GM12878 (cell line): ENCODE measurements around the gene PRCC. TPM values are rescaled to one million over a fixed set of nuclear protein-coding genes. Genes with fewer than 3 reads are reported as not detected.
A peak's percentile ranks its signal among the peaks of the same experiment; 100 is the strongest.

ENCODE experiments used
- ATAC-seq: fragments of 200-7000 bp; cut with Tn5 transposase; 3 replicates; pipeline ENCODE4 v1.9.1; 2020; ENCODE audit warnings: mild to moderate bottlenecking, moderate library complexity
- BruUV-seq: library from RNA; stranded (reverse); fragments of 400-500 nt; replicated peaks from 2 replicates; lab custom pipeline; 2021; lab: Mats Ljungman, UMichigan
- CTCF ChIA-PET: fragments of 300-600 bp; sonication (Branson Sonifier 250); formaldehyde crosslinking; extraction: SDS; loops from one replicate; lab custom pipeline; 2021; ENCODE audit warnings: inconsistent platforms; lab: Yijun Ruan, JAX
- POLR2A ChIA-PET: fragments of 350-600 bp; formaldehyde crosslinking; extraction: SDS; loops from one replicate; lab custom pipeline; 2021; ENCODE audit warnings: inconsistent platforms; lab: Charles Lee
- RAD21 ChIA-PET: fragments of 300-600 bp; sonication (Branson Sonifier 250); formaldehyde crosslinking; loops from one replicate; lab custom pipeline; 2023; ENCODE audit warnings: antibody characterized with exemption; ENCODE audit not compliant: unreplicated experiment; lab: Charles Lee
- SMC1A ChIA-PET: fragments of 300-600 bp; sonication (Branson Sonifier 250); formaldehyde crosslinking; loops from one replicate; lab custom pipeline; 2023; ENCODE audit not compliant: unreplicated experiment, uncharacterized antibody; lab: Charles Lee
- DNase-seq: peaks from one replicate; pipeline ENCODE4 v3.0.0-alpha.2; 2011; ENCODE audit warnings: low read depth, low spot score
- FAIRE-seq: peaks from 3 replicates; lab custom pipeline; 2011; peaks lifted over from hg19 to GRCh38; lab: Jason Lieb, UNC
- H2AFZ ChIP-seq: 2 replicates; pipeline ENCODE4 v1.6.0; 2011; ENCODE audit warnings: low read depth, low read length, control low read depth; ENCODE audit not compliant: control insufficient read depth
- H3K27ac ChIP-seq: 2 replicates; pipeline ENCODE4 v1.5.1; 2011; ENCODE audit warnings: control low read depth; ENCODE audit not compliant: control insufficient read depth, insufficient read depth
- H3K27me3 ChIP-seq, 2 experiments: replicated peaks in 1 of 2; 2 replicates each; pipeline versions ENCODE4 v1.6.0 to v1.6.1; 2011; ENCODE audit warnings: low read length in 1 of 2; ENCODE audit not compliant: control insufficient read depth in 2 of 2, insufficient read depth in 2 of 2
- H3K36me3 ChIP-seq, 2 experiments: 2 replicates each; pipeline ENCODE4 v1.5.1; 2011; ENCODE audit warnings: low read length in 1 of 2; ENCODE audit not compliant: control insufficient read depth in 2 of 2, insufficient read depth in 2 of 2
- H3K4me1 ChIP-seq: 2 replicates; pipeline ENCODE4 v1.6.1; 2011; ENCODE audit warnings: mild to moderate bottlenecking, low read length, moderate library complexity, mixed read lengths; ENCODE audit not compliant: control insufficient read depth, insufficient read depth
- H3K4me2 ChIP-seq: 2 replicates; pipeline ENCODE4 v1.6.0; 2011; ENCODE audit warnings: control low read depth; ENCODE audit not compliant: control insufficient read depth, insufficient read depth
- H3K4me3 ChIP-seq: fragments of 200-600 bp; sonication (generic); 2 replicates; pipeline ENCODE4 v1.5.1; 2016
- H3K79me2 ChIP-seq: 2 replicates; pipeline ENCODE4 v1.6.0; 2011; ENCODE audit warnings: low read length; ENCODE audit not compliant: control insufficient read depth, insufficient read depth
- H3K9ac ChIP-seq: 2 replicates; pipeline ENCODE4 v1.8.0; 2011; ENCODE audit warnings: low read length, control low read depth, mixed read lengths; ENCODE audit not compliant: control insufficient read depth, insufficient read depth
- H3K9me3 ChIP-seq: replicated peaks from 3 replicates; pipeline ENCODE4 v1.5.1; 2011; ENCODE audit warnings: mild to moderate bottlenecking, low read length; ENCODE audit not compliant: control insufficient read depth, insufficient read depth
- H4K20me1 ChIP-seq: 2 replicates; pipeline ENCODE4 v1.6.0; 2011; ENCODE audit not compliant: control insufficient read depth, insufficient read depth
- BACH1 ChIP-seq: fragments of 450-650 bp; IDR thresholded peaks from 2 replicates; pipeline ENCODE4 v1.6.1; 2017; ENCODE audit warnings: mild to moderate bottlenecking, borderline replicate concordance
- CHD2 ChIP-seq: IDR thresholded peaks from 2 replicates; pipeline ENCODE4 v1.6.1; 2011; ENCODE audit warnings: low read depth, low read length, improper control_type of control experiment, borderline replicate concordance
- EED ChIP-seq: sonication (generic); IDR thresholded peaks from 2 replicates; pipeline ENCODE4 v1.6.1; 2016; ENCODE audit warnings: antibody characterized with exemption, low read depth
- FOXK2 ChIP-seq: fragments of 450-650 bp; IDR thresholded peaks from 2 replicates; pipeline ENCODE4 v1.6.1; 2017; ENCODE audit warnings: mild to moderate bottlenecking, moderate library complexity
- HCFC1 ChIP-seq: fragments of 150-350 bp; IDR thresholded peaks from 2 replicates; pipeline ENCODE4 v1.6.1; 2014; ENCODE audit warnings: low read length
- HDAC2 ChIP-seq: fragments of 200-600 bp; sonication (generic); IDR thresholded peaks from 2 replicates; pipeline ENCODE4 v1.6.1; 2017
- HDAC6 ChIP-seq: fragments of 200-600 bp; sonication (generic); IDR thresholded peaks from one replicate; pipeline ENCODE4 v1.8.0; 2017; ENCODE audit warnings: antibody characterized with exemption; ENCODE audit not compliant: unreplicated experiment
- MEF2A ChIP-seq: IDR thresholded peaks from 2 replicates; pipeline ENCODE4 v1.6.1; 2011; ENCODE audit warnings: low read depth, mild to moderate bottlenecking, low read length, moderate library complexity; ENCODE audit not compliant: insufficient read depth
- MEF2B ChIP-seq: fragments of 450-650 bp; IDR thresholded peaks from 2 replicates; pipeline ENCODE4 v1.6.1; 2018; ENCODE audit warnings: mild to moderate bottlenecking, moderate library complexity; ENCODE audit not compliant: partially characterized antibody, poor library complexity, severe bottlenecking
- MYC ChIP-seq: IDR thresholded peaks from 2 replicates; pipeline ENCODE4 v1.6.1; 2011; ENCODE audit warnings: mild to moderate bottlenecking, low read length, moderate library complexity, inconsistent platforms; ENCODE audit not compliant: insufficient read depth, insufficient replicate concordance, insufficient read length, severe bottlenecking
- NBN ChIP-seq: fragments of 450-650 bp; IDR thresholded peaks from 2 replicates; pipeline ENCODE4 v1.6.1; 2016
- RFX5 ChIP-seq: IDR thresholded peaks from 2 replicates; pipeline ENCODE4 v1.6.1; 2011; ENCODE audit warnings: low read depth, low read length, improper control_type of control experiment
- SMAD5 ChIP-seq: IDR thresholded peaks from 2 replicates; pipeline ENCODE4 v1.6.1; 2016; ENCODE audit warnings: antibody characterized with exemption, low read depth
- SPI1 ChIP-seq: IDR thresholded peaks from 2 replicates; pipeline ENCODE4 v1.6.1; 2011; ENCODE audit warnings: low read depth, mild to moderate bottlenecking, low read length, moderate library complexity, borderline replicate concordance; ENCODE audit not compliant: insufficient read depth
- TCF12 ChIP-seq: IDR thresholded peaks from 2 replicates; pipeline ENCODE4 v1.6.1; 2011; ENCODE audit warnings: low read depth, mild to moderate bottlenecking, low read length
- ZNF217 ChIP-seq: fragments of 450-650 bp; IDR thresholded peaks from 2 replicates; pipeline ENCODE4 v1.6.1; 2017; ENCODE audit warnings: antibody characterized with exemption, mild to moderate bottlenecking
- WGBS: methylation state at CpG from one replicate; pipeline ENCODE4 v1.1.6; 2016; ENCODE audit warnings: low lambda C conversion rate; ENCODE audit not compliant: insufficient replicate concordance, insufficient coverage; ENCODE audit errors: missing lambda C conversion rate; 5-methylcytosine and 5-hydroxymethylcytosine counted together
- in situ Hi-C: fragments of 300-500 bp; cut with MboI; formaldehyde crosslinking; loops from 9 replicates; pipeline ENCODE4 v1.14.3; 2018; ENCODE audit warnings: mixed read lengths
- intact Hi-C: fragments of 100-400 bp; cut with micrococcal nuclease; formaldehyde crosslinking; loops from one replicate; pipeline ENCODE4 v1.14.2; 2022; ENCODE audit not compliant: unreplicated experiment
- polyA plus RNA-seq, 11 experiments: library from polyadenylated mRNA; depleted of rRNA in 4 of 11; unstranded in 6 of 11; stranded (reverse) in 5 of 11; fragments of >200 nt; fragmentation: Nextera tagmentation in 4 of 11; fragmentation: Illumina TruSeq in 1 of 11; extraction: Ambion mirVana in 4 of 11; extraction: Trizol in 1 of 11; gene quantifications; 1 replicate in 1 of 11; 2 replicates in 10 of 11; pipeline versions ENCODE4 v1.2.1 to v1.2.3, GENCODE V29; 2011 to 2016; ENCODE audit warnings: inconsistent platforms in 2 of 11, missing spikeins in 2 of 11, low read depth in 1 of 11
- total RNA-seq, 4 experiments: library from RNA; depleted of rRNA in 3 of 4; stranded (reverse); fragments of >200 nt in 3 of 4; fragmentation: Illumina TruSeq in 1 of 4; extraction: Trizol in 1 of 4; gene quantifications; 2 replicates each; pipeline versions ENCODE4 v1.2.1 to v1.2.3, GENCODE V29; 2013 to 2021
- TF ChIP-seq, protein P1 (sequence below): fragments of 450-650 bp; IDR thresholded peaks from 2 replicates; pipeline ENCODE4 v1.6.1; 2014; ENCODE audit warnings: mild to moderate bottlenecking
- TF ChIP-seq, protein P2 (sequence below): fragments of 450-650 bp; IDR thresholded peaks from 2 replicates; pipeline ENCODE4 v1.6.1; 2017; ENCODE audit warnings: mild to moderate bottlenecking, low read depth, inconsistent platforms; ENCODE audit not compliant: poor library complexity, severe bottlenecking
- TF ChIP-seq, protein P3 (sequence below): IDR thresholded peaks from 2 replicates; pipeline ENCODE4 v1.6.1; 2011; ENCODE audit warnings: mild to moderate bottlenecking, low read depth, low read length, moderate library complexity; ENCODE audit not compliant: insufficient replicate concordance
- TF ChIP-seq, protein P4 (sequence below): IDR thresholded peaks from 2 replicates; pipeline ENCODE4 v1.6.1; 2012; ENCODE audit warnings: low read depth, low read length, improper control_type of control experiment

Gene PRCC
- total and polyA plus RNA-seq, 10 of the 15 experiments (the other 5 are each of a cell fraction or from before 2014, with no cell fraction given): 23.8 to 132 (median 63.1) TPM

DNA sequence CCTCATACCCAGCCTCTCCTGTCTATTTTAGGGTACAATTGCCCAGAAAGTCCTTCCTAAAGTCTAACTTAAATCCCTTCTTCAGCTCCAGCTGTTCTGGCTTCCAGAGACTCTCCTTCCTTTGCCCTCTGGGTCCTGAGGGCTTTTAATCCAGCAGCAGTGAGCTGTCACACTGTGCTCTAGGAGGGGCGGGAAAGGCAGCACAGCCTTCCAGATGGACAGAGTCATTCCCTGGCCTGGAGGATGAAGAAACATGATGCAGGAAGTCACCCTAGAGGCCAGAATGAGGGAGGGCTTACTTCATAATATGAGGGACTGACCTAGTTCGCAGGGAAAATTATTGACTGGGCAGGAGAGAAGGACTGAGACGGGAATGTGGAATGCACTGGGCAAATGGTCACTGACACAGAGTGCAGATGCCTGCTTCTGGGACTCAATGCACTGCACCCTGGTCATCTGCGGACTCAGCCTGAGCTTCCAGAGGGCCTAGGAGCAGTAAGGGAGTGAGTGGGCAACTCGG is 48.0 kb downstream of the PRCC start:
- Histone ChIP-seq H3K4me3 (no peak overlapping the region), H2AFZ (no peak overlapping the region)
- SMC1A ChIA-PET: interaction anchor here (1.1 to 3.3 kb wide), 2 partner anchors 22 to 89 kb away, joined by 3 to 20 read pairs; no protein-coding TSS in a partner anchor

More for the DNA sequence above, 48.0 kb downstream of the PRCC start:
- H3K4me1 ChIP-seq: peaks cover 20% of the 10 kb centered on the region
- H3K27me3 ChIP-seq: no peaks in the 10 kb centered on the region
- POLR2A ChIA-PET: interaction anchor here (1.3 kb wide), 1 partner anchor 13 kb away, joined by 4 read pairs; no protein-coding TSS in a partner anchor
- CTCF ChIA-PET: interaction anchor here (2.2 to 6.1 kb wide), 4 partner anchors 22 to 89 kb away, joined by 12 to 52 read pairs (median 22); partner anchors contain the start of genes INSRR and NTRK1
- FAIRE-seq: no peak
- no peak overlapping the region for H3K9ac ChIP-seq
- no peaks in the 10 kb centered on the region; a peak in 1 of 4 replicates for H3K36me3 ChIP-seq
- no peaks in the 10 kb centered on the region for H3K79me2 ChIP-seq
- RAD21 ChIA-PET: interaction anchor here (1.1 to 1.7 kb wide), 2 partner anchors 8 to 89 kb away, joined by 3 to 6 read pairs; no protein-coding TSS in a partner anchor
- H3K27ac ChIP-seq: no peak overlapping the region
- H3K9me3 ChIP-seq: no peaks in the 10 kb centered on the region
- 76% methylated on average over 5 of the region's 5 CpGs for WGBS
- ATAC-seq: no peak
- TF ChIP-seq, protein P1, sequence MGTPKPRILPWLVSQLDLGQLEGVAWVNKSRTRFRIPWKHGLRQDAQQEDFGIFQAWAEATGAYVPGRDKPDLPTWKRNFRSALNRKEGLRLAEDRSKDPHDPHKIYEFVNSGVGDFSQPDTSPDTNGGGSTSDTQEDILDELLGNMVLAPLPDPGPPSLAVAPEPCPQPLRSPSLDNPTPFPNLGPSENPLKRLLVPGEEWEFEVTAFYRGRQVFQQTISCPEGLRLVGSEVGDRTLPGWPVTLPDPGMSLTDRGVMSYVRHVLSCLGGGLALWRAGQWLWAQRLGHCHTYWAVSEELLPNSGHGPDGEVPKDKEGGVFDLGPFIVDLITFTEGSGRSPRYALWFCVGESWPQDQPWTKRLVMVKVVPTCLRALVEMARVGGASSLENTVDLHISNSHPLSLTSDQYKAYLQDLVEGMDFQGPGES: no peak
- TF ChIP-seq, protein P2, sequence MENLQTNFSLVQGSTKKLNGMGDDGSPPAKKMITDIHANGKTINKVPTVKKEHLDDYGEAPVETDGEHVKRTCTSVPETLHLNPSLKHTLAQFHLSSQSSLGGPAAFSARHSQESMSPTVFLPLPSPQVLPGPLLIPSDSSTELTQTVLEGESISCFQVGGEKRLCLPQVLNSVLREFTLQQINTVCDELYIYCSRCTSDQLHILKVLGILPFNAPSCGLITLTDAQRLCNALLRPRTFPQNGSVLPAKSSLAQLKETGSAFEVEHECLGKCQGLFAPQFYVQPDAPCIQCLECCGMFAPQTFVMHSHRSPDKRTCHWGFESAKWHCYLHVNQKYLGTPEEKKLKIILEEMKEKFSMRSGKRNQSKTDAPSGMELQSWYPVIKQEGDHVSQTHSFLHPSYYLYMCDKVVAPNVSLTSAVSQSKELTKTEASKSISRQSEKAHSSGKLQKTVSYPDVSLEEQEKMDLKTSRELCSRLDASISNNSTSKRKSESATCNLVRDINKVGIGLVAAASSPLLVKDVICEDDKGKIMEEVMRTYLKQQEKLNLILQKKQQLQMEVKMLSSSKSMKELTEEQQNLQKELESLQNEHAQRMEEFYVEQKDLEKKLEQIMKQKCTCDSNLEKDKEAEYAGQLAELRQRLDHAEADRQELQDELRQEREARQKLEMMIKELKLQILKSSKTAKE: no peak
- no peak for TF ChIP-seq SMAD5
- TF ChIP-seq MYC: no peak
- TF ChIP-seq TCF12: no peak
- TF ChIP-seq, protein P3, sequence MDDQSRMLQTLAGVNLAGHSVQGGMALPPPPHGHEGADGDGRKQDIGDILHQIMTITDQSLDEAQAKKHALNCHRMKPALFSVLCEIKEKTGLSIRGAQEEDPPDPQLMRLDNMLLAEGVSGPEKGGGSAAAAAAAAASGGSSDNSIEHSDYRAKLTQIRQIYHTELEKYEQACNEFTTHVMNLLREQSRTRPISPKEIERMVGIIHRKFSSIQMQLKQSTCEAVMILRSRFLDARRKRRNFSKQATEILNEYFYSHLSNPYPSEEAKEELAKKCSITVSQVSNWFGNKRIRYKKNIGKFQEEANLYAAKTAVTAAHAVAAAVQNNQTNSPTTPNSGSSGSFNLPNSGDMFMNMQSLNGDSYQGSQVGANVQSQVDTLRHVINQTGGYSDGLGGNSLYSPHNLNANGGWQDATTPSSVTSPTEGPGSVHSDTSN: no peak
- TF ChIP-seq, protein P4, sequence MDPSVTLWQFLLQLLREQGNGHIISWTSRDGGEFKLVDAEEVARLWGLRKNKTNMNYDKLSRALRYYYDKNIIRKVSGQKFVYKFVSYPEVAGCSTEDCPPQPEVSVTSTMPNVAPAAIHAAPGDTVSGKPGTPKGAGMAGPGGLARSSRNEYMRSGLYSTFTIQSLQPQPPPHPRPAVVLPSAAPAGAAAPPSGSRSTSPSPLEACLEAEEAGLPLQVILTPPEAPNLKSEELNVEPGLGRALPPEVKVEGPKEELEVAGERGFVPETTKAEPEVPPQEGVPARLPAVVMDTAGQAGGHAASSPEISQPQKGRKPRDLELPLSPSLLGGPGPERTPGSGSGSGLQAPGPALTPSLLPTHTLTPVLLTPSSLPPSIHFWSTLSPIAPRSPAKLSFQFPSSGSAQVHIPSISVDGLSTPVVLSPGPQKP: no peak
- TF ChIP-seq RFX5: no peak
- no peak for TF ChIP-seq SPI1
- TF ChIP-seq BACH1: no peak
- no peak for TF ChIP-seq NBN
- no peak for TF ChIP-seq FOXK2
- no peak for TF ChIP-seq MEF2B
- TF ChIP-seq EED: no peak
- TF ChIP-seq HCFC1: no peak
- TF ChIP-seq HDAC6: no peak
- TF ChIP-seq CHD2: no peak
- no peak for TF ChIP-seq MEF2A
- TF ChIP-seq HDAC2: no peak
- no peak for TF ChIP-seq ZNF217
- BruUV-seq: no TSS peak
- intact Hi-C loops (no loop called here), in situ Hi-C loops (no loop called here)
- DNase-seq: no peak
- H3K4me2 ChIP-seq: peak overlapping the region; percentile 82; the same call in 1 of the 2 replicates
- no peaks in the 10 kb centered on the region for H4K20me1 ChIP-seq
